ENCODE data around the gene CDKN2A.

DNA sequence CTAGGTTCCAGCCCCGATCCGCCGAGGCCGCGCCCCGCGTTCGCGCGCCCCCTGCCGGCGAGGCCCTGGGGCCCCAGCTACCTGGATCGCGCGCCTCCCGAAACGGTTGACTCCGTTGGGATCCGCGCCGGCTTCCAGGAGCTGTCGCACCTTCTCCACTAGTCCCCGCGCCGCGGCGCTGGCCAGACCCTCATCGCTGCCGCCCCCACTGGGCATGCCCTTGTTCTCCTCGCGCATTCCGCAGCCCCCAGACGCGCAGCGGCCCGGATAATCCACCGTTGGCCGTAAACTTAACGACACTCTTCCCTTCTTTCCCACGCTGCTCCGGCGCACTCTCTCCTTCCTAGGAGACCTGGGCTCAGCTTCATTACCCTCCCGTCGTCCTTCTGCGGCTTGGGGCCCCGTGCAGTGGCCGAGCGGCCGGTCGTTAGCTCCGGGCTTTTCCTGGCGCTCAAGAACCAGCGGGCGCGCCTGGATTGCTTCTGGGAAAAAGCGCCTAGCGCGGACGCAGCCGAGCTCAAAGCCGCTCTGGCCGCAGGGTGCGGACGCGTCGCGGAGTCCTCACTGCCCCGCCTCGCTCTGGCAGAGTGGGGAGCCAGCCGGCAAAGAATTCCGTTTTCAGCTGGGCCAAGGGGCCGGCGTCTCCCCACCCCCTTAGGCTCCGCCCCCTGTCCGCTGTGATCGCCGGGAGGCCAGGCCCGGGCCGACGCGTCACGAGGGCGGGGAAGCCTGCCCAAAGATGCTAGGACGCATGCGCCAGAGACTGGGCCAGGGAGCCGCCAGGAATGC lies 14.7 kb upstream of the CDKN2A start, which contains the start of gene CDKN2B:
- no peak for TF ChIP-seq EZH2 (IDR thresholded peaks at IDR 0.05; ENCODE audit: borderline replicate concordance, insufficient read depth, low read depth, low read length, poor library complexity, severe bottlenecking)
- TF ChIP-seq, protein P1, sequence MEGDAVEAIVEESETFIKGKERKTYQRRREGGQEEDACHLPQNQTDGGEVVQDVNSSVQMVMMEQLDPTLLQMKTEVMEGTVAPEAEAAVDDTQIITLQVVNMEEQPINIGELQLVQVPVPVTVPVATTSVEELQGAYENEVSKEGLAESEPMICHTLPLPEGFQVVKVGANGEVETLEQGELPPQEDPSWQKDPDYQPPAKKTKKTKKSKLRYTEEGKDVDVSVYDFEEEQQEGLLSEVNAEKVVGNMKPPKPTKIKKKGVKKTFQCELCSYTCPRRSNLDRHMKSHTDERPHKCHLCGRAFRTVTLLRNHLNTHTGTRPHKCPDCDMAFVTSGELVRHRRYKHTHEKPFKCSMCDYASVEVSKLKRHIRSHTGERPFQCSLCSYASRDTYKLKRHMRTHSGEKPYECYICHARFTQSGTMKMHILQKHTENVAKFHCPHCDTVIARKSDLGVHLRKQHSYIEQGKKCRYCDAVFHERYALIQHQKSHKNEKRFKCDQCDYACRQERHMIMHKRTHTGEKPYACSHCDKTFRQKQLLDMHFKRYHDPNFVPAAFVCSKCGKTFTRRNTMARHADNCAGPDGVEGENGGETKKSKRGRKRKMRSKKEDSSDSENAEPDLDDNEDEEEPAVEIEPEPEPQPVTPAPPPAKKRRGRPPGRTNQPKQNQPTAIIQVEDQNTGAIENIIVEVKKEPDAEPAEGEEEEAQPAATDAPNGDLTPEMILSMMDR (IDR thresholded peaks at IDR 0.05) = peak; percentile 98
